H1 (cell line): ENCODE measurements around the gene ABTB1. TPM values are rescaled to one million over a fixed set of nuclear protein-coding genes. Genes with fewer than 3 reads are reported as not detected.

Source experiments
- CTCF ChIA-PET: fragments of 300-600 bp; sonication (Branson Sonifier 250); formaldehyde crosslinking; loops from one replicate; lab custom pipeline; 2021; ENCODE audit not compliant: partially characterized antibody; lab: Charles Lee
- POLR2A ChIA-PET: fragments of 300-600 bp; sonication (Branson Sonifier 250); formaldehyde crosslinking; loops from one replicate; lab custom pipeline; 2021; ENCODE audit warnings: inconsistent platforms; ENCODE audit not compliant: partially characterized antibody; lab: Charles Lee
- DNase-seq, 2 experiments: peaks; one replicate each; pipeline versions ENCODE4 v3.0.0 to v3.0.0-alpha.2; 2010 to 2022; ENCODE audit warnings: low spot score in 2 of 2, low read depth in 1 of 2, mixed read lengths in 1 of 2
- FAIRE-seq: peaks from 2 replicates; lab custom pipeline; 2011; peaks lifted over from hg19 to GRCh38; lab: Jason Lieb, UNC
- H2AFZ ChIP-seq: 2 replicates; pipeline ENCODE4 v1.8.1; 2012; ENCODE audit warnings: low read length, inconsistent platforms
- H2AK5ac ChIP-seq: 2 replicates; pipeline ENCODE4 v1.6.1; 2013; ENCODE audit warnings: low read depth, low read length
- H2BK120ac ChIP-seq: replicated peaks from 2 replicates; pipeline ENCODE3; 2013; ENCODE audit warnings: low read depth, low read length, inconsistent platforms
- H2BK12ac ChIP-seq: 2 replicates; pipeline ENCODE4 v1.6.1; 2013; ENCODE audit warnings: low read depth, low read length
- H2BK15ac ChIP-seq: 2 replicates; pipeline ENCODE4 v1.6.1; 2013; ENCODE audit warnings: low read length
- H2BK20ac ChIP-seq: 2 replicates; pipeline ENCODE4 v1.6.1; 2013; ENCODE audit warnings: low read length
- H2BK5ac ChIP-seq: 2 replicates; pipeline ENCODE4 v1.6.1; 2013; ENCODE audit warnings: low read depth, low read length
- H3K14ac ChIP-seq: 2 replicates; pipeline ENCODE4 v1.6.1; 2013; ENCODE audit warnings: inconsistent platforms; ENCODE audit not compliant: insufficient read length
- H3K18ac ChIP-seq: 2 replicates; pipeline ENCODE4 v1.6.1; 2013; ENCODE audit warnings: low read length; ENCODE audit errors: extremely low read depth
- H3K23ac ChIP-seq: 2 replicates; pipeline ENCODE4 v1.6.1; 2013; ENCODE audit warnings: inconsistent platforms; ENCODE audit not compliant: insufficient read length
- H3K23me2 ChIP-seq: 2 replicates; pipeline ENCODE4 v1.6.1; 2013; ENCODE audit warnings: low read depth, low read length
- H3K27ac ChIP-seq: 2 replicates; pipeline ENCODE4 v1.6.1; 2011; ENCODE audit warnings: low read depth, low read length, inconsistent platforms
- H3K27me3 ChIP-seq, 4 experiments: replicated peaks in 1 of 4; 1 replicate in 1 of 4; 2 replicates in 3 of 4; pipeline versions ENCODE4 v1.6.1 to v1.8.1; 2011 to 2013; ENCODE audit warnings: low read length in 3 of 4, mild to moderate bottlenecking in 3 of 4, inconsistent platforms in 2 of 4, mixed read lengths in 2 of 4, moderate library complexity in 1 of 4; ENCODE audit not compliant: control insufficient read depth in 3 of 4, insufficient read depth in 3 of 4; ENCODE audit errors: extremely low read depth in 1 of 4
- H3K36me3 ChIP-seq, 4 experiments: 2 replicates each; pipeline versions ENCODE4 v1.6.1 to v1.8.1; 2011 to 2013; ENCODE audit warnings: mild to moderate bottlenecking in 4 of 4, low read length in 3 of 4, moderate library complexity in 2 of 4, control low read depth in 1 of 4, inconsistent platforms in 1 of 4; ENCODE audit not compliant: insufficient read depth in 4 of 4, control insufficient read depth in 2 of 4
- H3K4ac ChIP-seq: replicated peaks from 2 replicates; pipeline ENCODE3; 2013; ENCODE audit warnings: low read length, low read depth, mixed read lengths, inconsistent platforms; ENCODE audit not compliant: insufficient read length
- H3K4me1 ChIP-seq, 4 experiments: replicated peaks in 1 of 4; 1 replicate in 1 of 4; 2 replicates in 3 of 4; pipeline versions ENCODE4 v1.6.1 to v1.8.1; 2011 to 2013; ENCODE audit warnings: low read length in 3 of 4, inconsistent platforms in 2 of 4, mixed read lengths in 1 of 4; ENCODE audit not compliant: insufficient read depth in 4 of 4, control insufficient read depth in 3 of 4
- H3K4me2 ChIP-seq, 2 experiments: 2 replicates each; pipeline versions ENCODE4 v1.6.1 to v1.8.1; 2011 to 2013; ENCODE audit warnings: low read depth in 2 of 2, low read length in 2 of 2, control low read depth in 1 of 2, inconsistent platforms in 1 of 2, mild to moderate bottlenecking in 1 of 2; ENCODE audit not compliant: insufficient read depth in 1 of 2
- H3K4me3 ChIP-seq, 4 experiments: fragments of 200-600, 300-600 bp in 1 of 4; sonication (generic), shearing (Covaris generic), sonication (Bioruptor Twin) in 1 of 4; 2 replicates each; pipeline versions ENCODE4 v1.5.1 to v1.8.1; 2011 to 2016; ENCODE audit warnings: low read length in 4 of 4, low read depth in 3 of 4, control low read depth in 2 of 4, inconsistent platforms in 2 of 4, mild to moderate bottlenecking in 2 of 4, mixed read lengths in 1 of 4, moderate library complexity in 1 of 4; ENCODE audit not compliant: insufficient read depth in 2 of 4; ENCODE audit errors: extremely low read depth in 1 of 4
- H3K56ac ChIP-seq: replicated peaks from 2 replicates; pipeline ENCODE3; 2013; ENCODE audit warnings: low read depth, mild to moderate bottlenecking, mixed read lengths, low read length, inconsistent platforms; ENCODE audit not compliant: insufficient read length
- H3K79me1 ChIP-seq: 2 replicates; pipeline ENCODE4 v1.6.1; 2013; ENCODE audit warnings: low read depth, low read length, control low read depth
- H3K79me2 ChIP-seq, 2 experiments: 2 replicates each; pipeline versions ENCODE4 v1.6.1 to v1.8.1; 2012 to 2013; ENCODE audit warnings: low read length in 2 of 2, mild to moderate bottlenecking in 2 of 2, inconsistent platforms in 1 of 2; ENCODE audit not compliant: insufficient read depth in 2 of 2, control insufficient read depth in 1 of 2
- H3K9ac ChIP-seq, 4 experiments: replicated peaks in 1 of 4; 1 replicate in 1 of 4; 2 replicates in 3 of 4; pipeline versions ENCODE4 v1.6.1 to v1.8.1; 2011 to 2013; ENCODE audit warnings: low read depth in 3 of 4, low read length in 3 of 4, control low read depth in 2 of 4, mild to moderate bottlenecking in 2 of 4, moderate library complexity in 2 of 4, inconsistent platforms in 1 of 4; ENCODE audit errors: extremely low read depth in 1 of 4
- H3K9me3 ChIP-seq, 2 experiments: 2 replicates each; pipeline versions ENCODE4 v1.6.1 to v1.8.1; 2012 to 2013; ENCODE audit warnings: mild to moderate bottlenecking in 2 of 2, moderate library complexity in 2 of 2, control low read depth in 1 of 2, inconsistent platforms in 1 of 2, low read depth in 1 of 2, low read length in 1 of 2, mixed read lengths in 1 of 2; ENCODE audit not compliant: insufficient read depth in 2 of 2
- H4K20me1 ChIP-seq, 2 experiments: replicated peaks in 1 of 2; 2 replicates each; pipeline versions ENCODE3 to v1.8.1; 2011 to 2013; ENCODE audit warnings: inconsistent platforms in 2 of 2, low read length in 2 of 2, mild to moderate bottlenecking in 1 of 2; ENCODE audit not compliant: insufficient read depth in 2 of 2, control insufficient read depth in 1 of 2
- H4K5ac ChIP-seq: 2 replicates; pipeline ENCODE4 v1.6.1; 2013; ENCODE audit warnings: low read length, low read depth, mixed read lengths, inconsistent platforms; ENCODE audit not compliant: insufficient read length
- H4K8ac ChIP-seq: 2 replicates; pipeline ENCODE4 v1.8.0; 2013; ENCODE audit warnings: mild to moderate bottlenecking, moderate library complexity, low read length, inconsistent platforms; ENCODE audit not compliant: insufficient read depth; ENCODE audit errors: extremely low read depth
- H4K91ac ChIP-seq: replicated peaks from 2 replicates; pipeline ENCODE3; 2013; ENCODE audit warnings: low read length, mixed read lengths, inconsistent platforms; ENCODE audit not compliant: insufficient read length
- CEBPB ChIP-seq: IDR thresholded peaks from 2 replicates; pipeline ENCODE4 v1.6.1; 2012; ENCODE audit warnings: low read depth, low read length
- CHD1 ChIP-seq: IDR thresholded peaks from 2 replicates; pipeline ENCODE4 v1.6.1; 2012; ENCODE audit warnings: low read depth, low read length, improper control_type of control experiment
- JUN ChIP-seq: IDR thresholded peaks from 2 replicates; pipeline ENCODE4 v1.6.1; 2011; ENCODE audit warnings: low read depth, mild to moderate bottlenecking, improper control_type of control experiment, low read length
- MAFK ChIP-seq: IDR thresholded peaks from 2 replicates; pipeline ENCODE4 v1.6.1; 2012; ENCODE audit warnings: low read depth, mild to moderate bottlenecking, improper control_type of control experiment, low read length
- NRF1 ChIP-seq: IDR thresholded peaks from 2 replicates; pipeline ENCODE4 v1.6.1; 2011; ENCODE audit warnings: mild to moderate bottlenecking, low read depth, low read length, improper control_type of control experiment
- RAD21 ChIP-seq, 2 experiments: IDR thresholded peaks in 1 of 2; conservative IDR thresholded peaks in 1 of 2; 2 replicates each; pipeline ENCODE4 v1.6.1; 2011; ENCODE audit warnings: low read depth in 2 of 2, low read length in 2 of 2, improper control_type of control experiment in 1 of 2, inconsistent platforms in 1 of 2, mild to moderate bottlenecking in 1 of 2, moderate library complexity in 1 of 2
- SAP30 ChIP-seq: fragments of 300-600 bp; sonication (generic); IDR thresholded peaks from 2 replicates; pipeline ENCODE4 v1.7.1; 2012; ENCODE audit warnings: low read length, moderate library complexity, mild to moderate bottlenecking, inconsistent platforms; ENCODE audit not compliant: insufficient read depth, insufficient replicate concordance
- SP1 ChIP-seq: IDR thresholded peaks from 2 replicates; pipeline ENCODE4 v1.6.1; 2011; ENCODE audit warnings: low read depth, low read length
- TBP ChIP-seq: IDR thresholded peaks from 2 replicates; pipeline ENCODE4 v1.6.1; 2011; ENCODE audit warnings: low read depth, low read length, improper control_type of control experiment
- ZNF274 ChIP-seq: IDR thresholded peaks from 2 replicates; pipeline ENCODE4 v1.7.0; 2012; ENCODE audit warnings: low read length, borderline replicate concordance; ENCODE audit errors: extremely low read depth
- WGBS, 2 experiments: shearing (Covaris generic) in 1 of 2; methylation state at CpG; one replicate each; pipeline versions ENCODE4 v1.1.6 to v1.1.7; 2013 to 2015; ENCODE audit warnings: low lambda C conversion rate in 2 of 2, mixed read lengths in 2 of 2, inconsistent platforms in 1 of 2, low coverage in 1 of 2, missing lambda C conversion rate in 1 of 2; ENCODE audit not compliant: insufficient replicate concordance in 2 of 2, insufficient coverage in 1 of 2, insufficient read length in 1 of 2; ENCODE audit errors: extremely low coverage in 1 of 2, missing lambda C conversion rate in 1 of 2; 5-methylcytosine and 5-hydroxymethylcytosine counted together
- polyA plus RNA-seq, 7 experiments: library from polyadenylated mRNA; depleted of rRNA in 3 of 7; stranded (reverse) in 5 of 7; unstranded in 2 of 7; fragments of >200 nt in 5 of 7; fragments of 200-250 nt in 2 of 7; gene quantifications; 1 replicate in 5 of 7; 2 replicates in 1 of 7; 4 replicates in 1 of 7; pipeline versions ENCODE4 v1.2.1 to v1.2.3, GENCODE V29; 2011 to 2013; ENCODE audit warnings: missing spikeins in 2 of 7, mixed read lengths in 2 of 7
- total RNA-seq: library from RNA; stranded (reverse); fragmentation: NEBNext Ultra II Directional; extraction: Animal tissue kit (Norgen Biotek cat#: 25700); gene quantifications from 2 replicates; pipeline ENCODE4 v1.2.1, GENCODE V29; 2021
- TF ChIP-seq, protein P1 (sequence below): IDR thresholded peaks from 2 replicates; pipeline ENCODE4 v1.6.1; 2012; ENCODE audit warnings: inconsistent platforms
- TF ChIP-seq, protein P2 (sequence below): IDR thresholded peaks from 2 replicates; pipeline ENCODE4 v1.6.1; 2011; ENCODE audit warnings: low read depth, mild to moderate bottlenecking, low read length; ENCODE audit not compliant: insufficient read depth

The ABTB1 gene
- total and polyA plus RNA-seq, 2 of the 8 experiments (the other 6 are each of a cell fraction or from before 2014, with no cell fraction given): 7.1 to 9.4 TPM

DNA sequence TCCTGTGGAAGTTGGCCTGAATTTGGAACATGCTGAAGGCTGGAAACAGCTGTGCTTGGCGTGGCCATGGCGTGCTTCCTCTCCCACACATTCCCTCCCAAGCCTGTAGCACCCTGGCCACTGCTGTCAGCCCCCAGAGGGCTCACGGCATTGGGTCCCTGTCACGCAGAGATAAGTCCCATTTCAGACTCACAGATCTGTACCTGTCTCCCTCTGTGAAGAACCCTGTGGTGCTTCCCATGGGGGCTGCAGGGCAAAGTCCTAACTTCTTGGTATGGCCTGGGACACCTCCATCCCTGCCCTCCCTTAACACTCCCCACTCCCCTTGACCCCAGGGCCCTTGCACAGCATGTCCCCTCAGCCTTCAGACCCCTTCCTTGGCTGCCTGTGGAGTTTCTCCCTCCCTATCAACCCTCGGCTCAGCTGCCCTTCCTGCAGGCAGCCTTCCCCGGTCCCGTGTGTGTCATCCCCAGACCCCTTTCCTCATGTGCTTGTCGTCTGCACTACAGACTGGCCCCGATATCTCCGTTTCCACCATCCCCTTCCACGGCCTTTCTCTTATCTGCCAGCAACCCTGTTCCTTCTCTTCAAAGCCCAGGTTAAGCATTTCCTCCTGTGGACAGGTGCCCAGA, 28.6 kb downstream of the ABTB1 start:
- DNase-seq (no peak), FAIRE-seq (no peak)
- peaks cover 0 to 3% (median under 1%) of the 10 kb centered on the region in 4 experiments; a peak in 2 of 7 replicates for H3K4me1 ChIP-seq
- H3K9me3 ChIP-seq: no peaks in the 10 kb centered on the region
- no peak overlapping the region; the same call in 1 of the 2 replicates for H2BK5ac ChIP-seq
- no peak overlapping the region for H4K91ac ChIP-seq
- H2BK15ac ChIP-seq: no peak overlapping the region
- H3K4ac ChIP-seq: no peak overlapping the region
- WGBS, 2 experiments: 91% methylated on average over 11 of the region's 11 CpGs; no CpG with 5 or more reads in 1 of the 2 experiments
- no peak overlapping the region for H3K4me3 ChIP-seq
- H3K56ac ChIP-seq: no peak overlapping the region
- no peak overlapping the region for H3K23ac ChIP-seq
- H3K23me2 ChIP-seq: no peaks in the 10 kb centered on the region
- H2BK12ac ChIP-seq: no peak overlapping the region
- H4K8ac ChIP-seq: no peak overlapping the region
- H3K36me3 ChIP-seq: no peaks in the 10 kb centered on the region
- H3K27me3 ChIP-seq: no peaks in the 10 kb centered on the region
- H4K20me1 ChIP-seq: no peaks in the 10 kb centered on the region
- no peak overlapping the region for H3K4me2 ChIP-seq
- no peak overlapping the region for H4K5ac ChIP-seq
- no peaks in the 10 kb centered on the region; the same call in 1 of the 2 replicates for H3K79me1 ChIP-seq
- H2BK120ac ChIP-seq: no peak overlapping the region
- no peak overlapping the region for H3K18ac ChIP-seq
- H2BK20ac ChIP-seq: 0 out of 2 replicates have a peak overlapping the region, but pooled peaks have one; percentile 86
- no peak overlapping the region for H2AK5ac ChIP-seq
- no peak overlapping the region for H3K14ac ChIP-seq
- no peak overlapping the region for H3K9ac ChIP-seq
- no peak overlapping the region for H2AFZ ChIP-seq
- H3K27ac ChIP-seq: no peak overlapping the region
- ChIA-PET CTCF (interaction anchor here (0.7 to 2.5 kb wide), 6 partner anchors 8 to 188 kb away, joined by 3 to 10 read pairs (median 4); no protein-coding TSS in a partner anchor), POLR2A (interaction anchor here (1.3 kb wide), 1 partner anchor 14 kb away, joined by 4 read pairs; no protein-coding TSS in a partner anchor)
- no peaks in the 10 kb centered on the region for H3K79me2 ChIP-seq
- TF ChIP-seq MAFK (no peak), CHD1 (no peak), RAD21 (IDR thresholded peaks at IDR 0.05 in 1 of 2, conservative IDR thresholded peaks at IDR 0.05 in 1 of 2; ENCODE audit: low read depth in 2 of 2, low read length in 2 of 2) (no peak), SP1 (no peak), CEBPB (no peak), JUN (no peak), NRF1 (no peak), TBP (no peak), ZNF274 (no peak), SAP30 (no peak)
- TF ChIP-seq, protein P1, sequence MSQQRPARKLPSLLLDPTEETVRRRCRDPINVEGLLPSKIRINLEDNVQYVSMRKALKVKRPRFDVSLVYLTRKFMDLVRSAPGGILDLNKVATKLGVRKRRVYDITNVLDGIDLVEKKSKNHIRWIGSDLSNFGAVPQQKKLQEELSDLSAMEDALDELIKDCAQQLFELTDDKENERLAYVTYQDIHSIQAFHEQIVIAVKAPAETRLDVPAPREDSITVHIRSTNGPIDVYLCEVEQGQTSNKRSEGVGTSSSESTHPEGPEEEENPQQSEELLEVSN: no peak
- TF ChIP-seq, protein P2, sequence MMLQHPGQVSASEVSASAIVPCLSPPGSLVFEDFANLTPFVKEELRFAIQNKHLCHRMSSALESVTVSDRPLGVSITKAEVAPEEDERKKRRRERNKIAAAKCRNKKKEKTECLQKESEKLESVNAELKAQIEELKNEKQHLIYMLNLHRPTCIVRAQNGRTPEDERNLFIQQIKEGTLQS: no peak
